Activated naive CD8-positive, alpha-beta T cell treated with anti-CD3 and anti-CD28 coated beads, Interleukin-2, amount 10 ng/mL, durations not matched to agents 7 days and 5 days (primary cell): Measurements from ENCODE around the gene CDC7. TPM values are rescaled to one million over a fixed set of nuclear protein-coding genes. Genes with fewer than 3 reads are reported as not detected.
"Not testable (repeated sequence)": the region's sequence is repeated elsewhere in the genome, so short reads cannot be mapped to it uniquely, and the experiment has no call there.

Experiments used
- ATAC-seq: fragments of 150-1000 bp; cut with Tn5 transposase; one replicate; pipeline ENCODE4 v1.10.0; 2021; ENCODE audit warnings: low read depth, moderate library complexity
- POLR2A ChIA-PET: fragments of 350-600 bp; sonication (Branson Sonifier 250); formaldehyde crosslinking; loops from one replicate; lab custom pipeline; 2021; ENCODE audit warnings: antibody characterized with exemption; lab: Charles Lee
- DNase-seq: peaks from one replicate; pipeline ENCODE4 v3.0.0; 2021
- H3K27ac Mint-ChIP-seq: one replicate; pipeline ENCODE4 v1.8.0; 2022; ENCODE audit warnings: mild to moderate bottlenecking, mixed read lengths
- H3K27me3 Mint-ChIP-seq: one replicate; pipeline ENCODE4 v1.8.0; 2022; ENCODE audit warnings: mild to moderate bottlenecking, moderate library complexity, mixed read lengths
- H3K36me3 Mint-ChIP-seq: one replicate; pipeline ENCODE4 v1.8.0; 2021; ENCODE audit warnings: mild to moderate bottlenecking, mixed read lengths
- H3K4me1 Mint-ChIP-seq: one replicate; pipeline ENCODE4 v1.8.0; 2021; ENCODE audit warnings: mixed read lengths
- H3K4me3 Mint-ChIP-seq: one replicate; pipeline ENCODE4 v1.8.0; 2022; ENCODE audit warnings: mild to moderate bottlenecking, moderate library complexity, mixed read lengths
- H3K9me3 Mint-ChIP-seq: one replicate; pipeline ENCODE4 v1.8.0; 2021; ENCODE audit warnings: mixed read lengths
- total RNA-seq, 2 experiments: library from RNA; stranded (reverse); gene quantifications; one replicate each; pipeline ENCODE4 v1.2.3, GENCODE V29; 2021

Gene CDC7
- total RNA-seq, 2 experiments from 2014 or later: 22.8 to 24.0 TPM

- H3K9me3 Mint-ChIP-seq: no peaks in the 10 kb centered on the region
- H3K4me3 Mint-ChIP-seq: peak overlapping the region; percentile 58
- ATAC-seq: no peak
- H3K27ac Mint-ChIP-seq: no peak overlapping the region
- peaks cover 22% of the 10 kb centered on the region for H3K4me1 Mint-ChIP-seq
- no peak for DNase-seq
- H3K27me3 Mint-ChIP-seq: no peaks in the 10 kb centered on the region
- POLR2A ChIA-PET: interaction anchor here (1.4 kb wide), 2 partner anchors 11 to 302 kb away, joined by 3 to 4 read pairs; no protein-coding TSS in a partner anchor
- H3K36me3 Mint-ChIP-seq: peaks cover 13% of the 10 kb centered on the region
These were observed 1.5 kb downstream of the CDC7 start for GRCh38 chr1:91501971-91502671.

- no peaks in the 10 kb centered on the region for H3K27me3 Mint-ChIP-seq
- peaks cover 13% of the 10 kb centered on the region for H3K36me3 Mint-ChIP-seq
- H3K4me3 Mint-ChIP-seq: peak overlapping the region; percentile 58
- DNase-seq (no peak), ATAC-seq (no peak)
- H3K4me1 Mint-ChIP-seq: peaks cover 22% of the 10 kb centered on the region
- H3K9me3 Mint-ChIP-seq: no peaks in the 10 kb centered on the region
- POLR2A ChIA-PET: no interaction called here
- H3K27ac Mint-ChIP-seq: peak overlapping the region; percentile 3
These were observed 2.1 kb downstream of the CDC7 start for GRCh38 chr1:91502672-91503184.

- Mint-ChIP-seq H3K4me3 (no peak overlapping the region), H3K4me1 (peaks cover 22% of the 10 kb centered on the region), H3K27ac (no peak overlapping the region), H3K27me3 (no peaks in the 10 kb centered on the region), H3K36me3 (peaks cover 13% of the 10 kb centered on the region), H3K9me3 (no peaks in the 10 kb centered on the region)
- ATAC-seq (no peak), DNase-seq (no peak)
- POLR2A ChIA-PET: no interaction called here
These were observed 2.8 kb downstream of the CDC7 start for GRCh38 chr1:91503332-91503900.

- Mint-ChIP-seq H3K27me3 (no peaks in the 10 kb centered on the region), H3K4me3 (no peak overlapping the region), H3K4me1 (peaks cover 24% of the 10 kb centered on the region), H3K36me3 (peaks cover 18% of the 10 kb centered on the region), H3K9me3 (no peaks in the 10 kb centered on the region), H3K27ac (no peak overlapping the region)
- POLR2A ChIA-PET: no interaction called here
- DNase-seq (no peak), ATAC-seq (no peak)
These were observed 3.4 kb downstream of the CDC7 start for GRCh38 chr1:91503975-91504530.

- peaks cover 24% of the 10 kb centered on the region for H3K4me1 Mint-ChIP-seq
- no peak overlapping the region for H3K4me3 Mint-ChIP-seq
- H3K27ac Mint-ChIP-seq: no peak overlapping the region
- no peaks in the 10 kb centered on the region for H3K27me3 Mint-ChIP-seq
- DNase-seq (no peak), ATAC-seq (no peak)
- POLR2A ChIA-PET: no interaction called here
- H3K36me3 Mint-ChIP-seq: peaks cover 24% of the 10 kb centered on the region
- no peaks in the 10 kb centered on the region for H3K9me3 Mint-ChIP-seq
These were observed 4.4 kb downstream of the CDC7 start for GRCh38 chr1:91505086-91505485.

GRCh38 chr1:91506071-91506470 lies 5.4 kb downstream of the CDC7 start:
- no peak overlapping the region for H3K27ac Mint-ChIP-seq
- DNase-seq: no peak
- peaks cover 29% of the 10 kb centered on the region for H3K36me3 Mint-ChIP-seq
- POLR2A ChIA-PET: no interaction called here
- H3K4me1 Mint-ChIP-seq: peaks cover 28% of the 10 kb centered on the region
- no peak for ATAC-seq
- H3K4me3 Mint-ChIP-seq: no peak overlapping the region
- H3K9me3 Mint-ChIP-seq: no peaks in the 10 kb centered on the region
- H3K27me3 Mint-ChIP-seq: no peaks in the 10 kb centered on the region

GRCh38 chr1:91507328-91507727 lies 6.7 kb downstream of the CDC7 start:
- H3K36me3 Mint-ChIP-seq: peaks cover 28% of the 10 kb centered on the region
- H3K9me3 Mint-ChIP-seq: no peaks in the 10 kb centered on the region
- no peaks in the 10 kb centered on the region for H3K27me3 Mint-ChIP-seq
- no peak overlapping the region for H3K4me3 Mint-ChIP-seq
- POLR2A ChIA-PET: no interaction called here
- no peak for DNase-seq
- ATAC-seq: no peak
- H3K27ac Mint-ChIP-seq: no peak overlapping the region
- H3K4me1 Mint-ChIP-seq: peaks cover 21% of the 10 kb centered on the region

- DNase-seq: no peak
- Mint-ChIP-seq H3K36me3 (peaks cover 29% of the 10 kb centered on the region), H3K27me3 (no peaks in the 10 kb centered on the region), H3K4me3 (no peak overlapping the region), H3K27ac (no peak overlapping the region), H3K4me1 (peaks cover 7% of the 10 kb centered on the region), H3K9me3 (no peaks in the 10 kb centered on the region)
- POLR2A ChIA-PET: no interaction called here
- ATAC-seq: no peak
These were observed 10.1 kb downstream of the CDC7 start for GRCh38 chr1:91510754-91511153.

GRCh38 chr1:91511386-91511785 lies 10.7 kb downstream of the CDC7 start:
- ATAC-seq (no peak), DNase-seq (no peak)
- Mint-ChIP-seq H3K9me3 (no peaks in the 10 kb centered on the region), H3K27ac (no peak overlapping the region), H3K36me3 (peaks cover 31% of the 10 kb centered on the region), H3K27me3 (no peaks in the 10 kb centered on the region), H3K4me1 (peaks cover 7% of the 10 kb centered on the region), H3K4me3 (no peak overlapping the region)
- POLR2A ChIA-PET: no interaction called here

GRCh38 chr1:91513160-91513559 lies 12.5 kb downstream of the CDC7 start:
- DNase-seq (no peak), ATAC-seq (no peak)
- POLR2A ChIA-PET: interaction anchor here (1.1 kb wide), 1 partner anchor 12 kb away, joined by 4 read pairs; no protein-coding TSS in a partner anchor
- Mint-ChIP-seq H3K36me3 (peaks cover 43% of the 10 kb centered on the region), H3K27ac (no peak overlapping the region), H3K4me1 (peaks cover 7% of the 10 kb centered on the region), H3K4me3 (no peak overlapping the region), H3K27me3 (no peaks in the 10 kb centered on the region), H3K9me3 (no peaks in the 10 kb centered on the region)

GRCh38 chr1:91513706-91514105 lies 13.1 kb downstream of the CDC7 start:
- Mint-ChIP-seq H3K9me3 (no peaks in the 10 kb centered on the region), H3K4me1 (peaks cover 5% of the 10 kb centered on the region), H3K36me3 (peaks cover 47% of the 10 kb centered on the region), H3K27me3 (no peaks in the 10 kb centered on the region), H3K27ac (no peak overlapping the region), H3K4me3 (no peak overlapping the region)
- DNase-seq (no peak), ATAC-seq (no peak)
- POLR2A ChIA-PET: interaction anchor here (1.1 kb wide), 1 partner anchor 12 kb away, joined by 4 read pairs; no protein-coding TSS in a partner anchor

- H3K27ac Mint-ChIP-seq: no peak overlapping the region
- no peaks in the 10 kb centered on the region for H3K27me3 Mint-ChIP-seq
- H3K36me3 Mint-ChIP-seq: peaks cover 39% of the 10 kb centered on the region
These were observed 15.3 kb downstream of the CDC7 start for GRCh38 chr1:91515994-91516393.

GRCh38 chr1:91516605-91517004 lies 16.0 kb downstream of the CDC7 start:
- DNase-seq, ATAC-seq, H3K9me3 Mint-ChIP-seq, H3K27me3 Mint-ChIP-seq, H3K4me3 Mint-ChIP-seq, H3K27ac Mint-ChIP-seq, H3K4me1 Mint-ChIP-seq, POLR2A ChIA-PET: not testable (repeated sequence)
- H3K36me3 Mint-ChIP-seq: peaks cover 43% of the 10 kb centered on the region

More at GRCh38 chr1:91515994-91516393, 15.3 kb downstream of the CDC7 start:
- Mint-ChIP-seq H3K9me3 (no peaks in the 10 kb centered on the region), H3K4me1 (peaks cover 6% of the 10 kb centered on the region), H3K4me3 (no peak overlapping the region)
- POLR2A ChIA-PET: no interaction called here
- no peak for DNase-seq
- no peak for ATAC-seq
